HL-60/S4 treated with retinoic acid at 250 ng/mL for 4 days and 3 days (cell line): ENCODE data around the gene RGL4.
"Not testable (repeated sequence)": the region's sequence is repeated elsewhere in the genome, so short reads cannot be mapped to it uniquely, and the experiment has no call there.

Experiments used
- in situ Hi-C: fragments of 300-500 bp; cut with MboI; formaldehyde crosslinking; loops from 2 replicates; pipeline ENCODE4 v1.7.0; 2022; ENCODE audit warnings: low sequenced_read_pairs

Gene RGL4

DNA sequence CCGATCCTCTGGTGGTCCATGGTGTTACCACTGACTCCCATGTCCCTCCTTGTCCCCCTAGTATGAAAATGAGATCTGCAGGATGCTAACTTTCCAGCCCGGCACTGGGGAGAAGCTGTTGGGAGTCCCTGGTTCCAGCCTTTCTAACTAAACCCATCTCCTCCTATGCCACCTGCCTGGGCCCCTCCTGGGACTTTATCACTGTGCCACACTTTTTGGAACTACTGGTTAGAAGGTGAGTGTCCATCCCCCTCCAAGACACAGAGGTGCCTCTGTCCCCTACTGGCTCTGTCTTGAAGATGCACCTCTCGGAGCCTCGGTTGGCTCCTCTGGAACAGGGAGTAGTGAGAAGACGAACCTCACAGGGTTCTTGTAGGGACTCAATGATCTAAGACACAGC lies at the start of gene RGL4:
RGL4 (plus strand) TSS at position 301 of the 400 bp plus-strand sequence. CDS start 1,018 bp downstream, outside the sequence.
- in situ Hi-C loops = no loop called here

DNA sequence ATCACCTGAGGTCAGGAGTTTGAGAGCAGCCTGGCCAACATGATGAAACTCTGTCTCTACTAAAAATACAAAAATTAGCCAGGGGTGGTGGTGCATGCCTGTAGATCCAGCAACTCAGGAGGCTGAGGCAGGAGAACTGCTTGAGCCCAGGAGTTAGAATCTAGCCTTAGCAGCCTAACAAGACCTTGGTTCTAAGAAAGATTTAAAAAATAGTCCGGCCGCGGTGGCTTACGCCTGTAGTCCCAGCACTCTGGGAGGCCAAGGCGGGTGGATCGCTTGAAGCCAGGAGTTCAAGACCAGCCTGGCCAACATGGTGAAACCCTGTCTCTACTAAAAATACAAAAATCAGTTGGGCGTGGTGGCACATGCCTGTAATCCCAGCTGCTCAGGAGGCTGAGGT lies 44.3 kb upstream of the RGL4 start:
- in situ Hi-C loops = not testable (repeated sequence)

DNA sequence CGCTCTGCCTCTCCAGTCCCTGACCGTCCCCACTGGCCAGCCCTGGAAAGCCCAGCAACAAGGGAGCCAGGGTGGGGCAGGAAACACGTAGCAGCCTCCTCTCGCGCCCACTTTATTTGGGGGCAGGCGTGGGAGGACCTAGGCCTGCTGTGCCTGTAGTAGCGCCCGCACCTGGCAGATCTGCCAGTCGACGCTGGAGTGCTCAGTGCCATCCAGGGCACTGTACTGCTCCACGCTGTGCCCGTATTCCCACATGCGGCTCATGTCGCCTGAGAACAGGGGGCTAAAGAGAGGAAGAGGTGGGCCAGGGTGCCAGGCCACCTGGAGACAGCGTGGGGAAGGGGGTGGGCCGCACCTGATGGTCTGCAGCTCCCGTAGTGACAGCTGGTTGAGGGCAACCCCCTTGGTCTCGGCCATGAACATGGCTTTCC lies 41.7 kb upstream of the RGL4 start:
- in situ Hi-C loops = no loop called here

GRCh38 chr22:23651676-23652075 lies 39.1 kb upstream of the RGL4 start:
- in situ Hi-C loops = no loop called here

GRCh38 chr22:23652286-23652685 lies 38.5 kb upstream of the RGL4 start:
- in situ Hi-C loops = no loop called here

DNA sequence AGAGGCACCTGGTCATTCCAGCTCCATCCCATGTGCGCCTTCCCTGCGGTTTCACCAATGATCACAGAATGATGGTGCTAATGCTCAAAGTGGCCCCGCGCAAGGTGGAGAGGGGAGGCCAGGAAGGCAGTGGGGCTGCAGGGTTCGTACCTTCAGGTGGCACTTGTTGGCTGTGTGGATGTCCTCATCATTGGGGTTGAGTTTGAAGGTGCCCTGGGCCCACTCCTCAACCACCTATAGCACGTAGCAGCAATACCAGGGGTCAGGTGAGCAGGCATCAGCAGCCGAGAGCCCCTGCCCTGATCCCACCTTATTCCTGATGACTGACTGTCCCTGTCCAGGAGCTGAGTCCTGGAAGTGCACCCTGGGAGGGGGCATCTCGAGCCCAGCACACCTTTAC lies 38.1 kb upstream of the RGL4 start:
- in situ Hi-C loops = no loop called here

DNA sequence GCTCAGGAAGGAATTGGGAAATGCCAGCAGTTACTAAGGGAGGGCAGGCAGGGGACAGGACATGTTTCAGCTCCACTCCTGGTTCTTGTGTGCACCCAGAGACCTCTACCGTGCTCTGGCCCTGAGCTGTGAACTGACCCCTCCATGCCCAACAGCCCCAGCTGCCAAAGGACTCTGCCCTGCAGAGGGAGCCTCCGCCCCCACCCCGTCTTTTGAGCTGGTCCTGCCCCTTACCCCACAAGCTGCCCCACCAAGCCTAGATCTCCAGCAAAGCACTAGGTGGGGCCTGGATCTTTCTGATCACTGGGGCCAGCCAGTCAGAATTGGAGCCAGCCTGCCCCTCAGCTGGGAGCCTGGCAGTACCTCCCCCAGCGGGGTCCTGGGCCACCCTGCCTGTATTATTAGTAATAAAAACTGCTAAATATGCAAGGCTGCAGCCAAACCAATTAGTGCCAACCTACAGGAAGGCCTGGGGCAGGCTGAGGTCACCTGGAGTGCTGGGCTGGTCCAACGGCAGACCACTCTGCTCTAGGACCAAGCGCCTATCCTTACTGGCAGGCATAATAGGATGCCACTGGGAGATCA lies 34.8 kb upstream of the RGL4 start:
- in situ Hi-C loops = no loop called here

- in situ Hi-C loops = no loop called here
These were observed 33.1 kb upstream of the RGL4 start for GRCh38 chr22:23657727-23658126.

GRCh38 chr22:23660381-23660780 lies 30.4 kb upstream of the RGL4 start:
- in situ Hi-C loops = not testable (repeated sequence)

DNA sequence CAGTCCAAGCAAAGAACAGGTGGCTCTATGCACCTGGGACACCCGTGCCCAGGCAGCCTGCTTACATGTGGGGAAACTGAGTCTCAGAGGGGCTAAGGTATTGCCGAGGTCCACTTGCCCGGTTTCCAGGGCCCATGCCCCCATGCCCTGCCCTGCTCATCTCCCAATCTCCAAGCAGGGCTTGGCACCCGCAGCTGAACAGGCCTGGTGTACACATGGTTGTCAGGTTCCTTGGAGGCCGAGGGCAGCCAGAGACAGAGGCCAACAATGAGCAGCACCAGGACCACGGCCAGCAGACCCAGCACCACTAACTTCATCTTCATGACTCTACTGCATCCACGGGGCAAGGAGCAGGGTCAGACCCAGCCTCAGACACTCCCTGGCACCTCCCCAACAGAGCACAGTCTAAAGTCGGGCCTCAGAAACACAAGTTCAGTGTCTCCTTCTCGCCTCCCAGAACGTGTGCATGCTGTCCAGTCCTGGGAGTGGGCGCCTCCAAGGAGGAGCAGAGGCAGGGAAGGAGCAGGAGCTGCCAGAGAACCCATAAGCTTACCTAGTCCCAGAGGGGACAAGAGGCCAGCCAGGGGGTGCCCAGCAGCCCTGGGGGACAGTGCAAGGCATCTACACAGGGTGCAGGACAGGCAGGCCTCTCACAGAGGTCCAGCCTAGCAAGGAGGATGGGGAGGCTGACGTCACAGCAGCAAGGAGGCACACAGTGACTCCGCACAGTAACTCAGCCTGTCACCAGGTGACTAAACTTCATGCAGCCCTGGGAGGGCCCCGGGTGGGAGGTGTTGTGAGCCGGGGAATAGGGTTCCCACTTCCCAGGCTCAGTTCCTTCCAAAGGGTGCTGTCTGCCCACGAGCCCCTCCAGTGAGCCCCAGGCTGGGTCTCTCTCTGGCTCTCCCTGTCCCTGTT lies 20.2 kb upstream of the RGL4 start:
- in situ Hi-C loops = no loop called here

GRCh38 chr22:23671387-23671786 lies 19.4 kb upstream of the RGL4 start:
- in situ Hi-C loops = not testable (repeated sequence)

- in situ Hi-C loops = not testable (repeated sequence)
These were observed 18.3 kb upstream of the RGL4 start for GRCh38 chr22:23672307-23673049.

DNA sequence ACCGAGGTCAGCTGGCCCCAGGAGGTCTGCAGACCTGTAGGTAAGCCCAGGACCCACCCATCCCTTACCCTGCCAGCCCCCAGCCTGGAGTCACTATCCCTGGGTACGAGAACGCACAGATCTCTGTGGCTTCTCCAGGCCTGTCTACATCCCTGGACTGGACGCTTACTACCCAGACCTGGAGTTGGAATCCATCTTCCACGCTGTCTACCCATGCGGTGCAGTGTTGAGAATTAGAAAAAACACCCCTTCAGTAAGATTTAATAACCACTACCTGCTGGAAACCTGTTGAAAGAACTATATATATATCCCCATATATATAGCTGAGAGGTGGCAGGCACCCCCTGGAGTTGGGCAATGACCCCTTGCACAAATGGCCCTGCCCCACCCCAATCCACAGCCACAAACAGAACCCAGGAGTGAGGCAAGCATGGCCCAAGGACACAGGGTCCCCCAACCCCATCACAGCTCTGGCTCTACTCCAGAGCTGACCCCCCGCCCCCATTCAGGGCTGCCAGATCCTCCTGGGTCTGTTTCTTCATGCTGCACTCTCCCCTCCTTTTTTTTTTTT lies 17.7 kb upstream of the RGL4 start:
- in situ Hi-C loops = no loop called here

- in situ Hi-C loops = no loop called here
These were observed 16.8 kb upstream of the RGL4 start for GRCh38 chr22:23673826-23674690.

DNA sequence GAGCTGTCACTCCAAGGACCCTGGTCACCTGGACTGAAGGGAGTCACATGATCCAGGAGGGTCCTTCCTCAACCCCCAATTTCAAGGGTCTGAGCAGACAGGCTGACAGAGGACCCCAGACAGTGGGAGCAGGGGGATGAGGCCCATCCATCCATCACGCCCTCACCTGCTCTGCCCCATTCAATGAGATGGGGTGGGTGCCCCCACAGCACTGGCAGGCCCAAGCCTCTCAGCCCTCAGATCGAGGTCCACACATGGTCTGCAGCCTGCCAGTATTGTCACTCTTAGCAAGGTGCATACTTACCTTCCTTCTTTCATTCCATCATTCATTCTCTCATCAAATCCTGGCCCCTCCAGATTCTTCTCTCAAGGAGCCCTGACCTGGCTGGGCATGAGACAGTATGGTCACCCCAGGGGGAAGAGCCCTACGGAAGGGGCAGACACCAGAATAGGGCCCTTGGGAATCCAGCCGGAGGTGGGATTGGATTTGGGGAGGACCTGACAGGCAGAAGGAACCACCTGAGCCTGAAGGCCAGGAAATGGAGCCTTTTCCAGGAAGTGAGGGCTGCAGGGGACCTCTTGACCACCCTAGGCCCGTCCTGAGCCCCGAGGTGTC lies 15.8 kb upstream of the RGL4 start:
- in situ Hi-C loops = not testable (repeated sequence)

GRCh38 chr22:23675502-23676415 lies 15.1 kb upstream of the RGL4 start:
- in situ Hi-C loops = no loop called here

DNA sequence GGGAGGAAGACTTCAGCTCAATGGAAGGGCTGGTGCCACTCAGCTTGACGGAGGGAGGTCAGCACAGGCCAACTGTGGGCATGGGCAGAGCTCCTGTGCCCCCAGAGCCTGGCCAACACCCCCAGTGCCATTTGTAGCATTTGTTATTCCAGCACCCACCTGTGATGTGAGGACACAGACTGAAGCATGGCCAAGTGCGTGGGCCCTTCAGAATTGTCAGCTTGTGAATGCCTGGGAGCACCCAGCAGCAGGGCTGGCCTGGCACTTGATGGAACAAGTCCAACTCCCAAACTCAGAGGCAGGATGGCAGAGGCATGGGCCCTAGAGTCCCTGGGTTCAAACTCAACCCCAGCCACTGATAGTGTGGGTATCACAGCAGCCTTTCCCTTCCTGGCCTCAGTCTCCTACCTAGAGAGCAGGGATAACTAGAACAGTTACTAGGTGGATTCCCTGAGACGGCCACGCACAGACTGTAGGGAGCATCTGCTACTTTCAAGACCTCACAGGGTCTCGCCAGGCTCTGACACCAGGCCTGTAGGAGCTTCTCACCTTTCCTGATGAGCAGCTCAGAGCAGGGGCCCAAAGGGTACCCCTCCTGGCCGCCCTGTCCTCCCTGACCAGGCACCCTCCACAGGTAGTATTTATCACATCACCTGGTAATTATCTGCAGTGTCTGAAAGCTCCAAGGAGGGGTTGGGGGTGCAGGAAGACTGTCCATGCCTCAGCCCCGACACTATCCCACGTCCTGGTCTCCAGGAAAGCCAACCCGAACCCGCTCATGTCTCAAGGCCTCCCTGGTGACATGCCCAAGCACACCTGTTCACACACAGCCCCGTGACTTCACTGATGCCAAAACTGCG lies 13.7 kb upstream of the RGL4 start:
- in situ Hi-C loops = not testable (repeated sequence)

GRCh38 chr22:23677701-23677995 lies 13.2 kb upstream of the RGL4 start:
- in situ Hi-C loops = no loop called here
